ENCODE measurements around the gene SIK2. TPM values are rescaled to one million over a fixed set of nuclear protein-coding genes. Genes with fewer than 3 reads are reported as not detected.

The SIK2 gene
- total and polyA plus RNA-seq, 11 donors = 4.1 to 45.8 (median 27.5) TPM

DNA sequence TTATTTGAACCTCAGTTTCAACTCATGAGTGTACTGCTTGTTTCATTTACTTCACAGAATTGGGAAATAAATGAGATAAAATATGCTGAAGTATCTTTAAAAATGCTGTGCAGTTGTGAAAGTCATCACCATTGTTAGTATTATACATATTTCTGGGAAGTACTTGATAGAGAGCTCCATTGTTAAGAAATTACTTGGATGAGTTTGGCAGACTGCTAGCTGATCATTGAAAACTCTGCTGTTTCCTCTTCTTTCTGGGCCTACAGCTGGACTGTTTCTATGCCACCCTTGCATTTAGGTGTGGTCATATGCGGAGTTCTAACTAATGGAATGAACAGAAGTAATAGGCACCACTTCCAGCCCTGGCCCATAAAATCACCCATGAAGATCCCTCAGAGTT is 10.0 kb downstream of the SIK2 start:
- Histone ChIP-seq H3K9me3 (no peaks in the 10 kb centered on the region), H3K4me3 (no peak overlapping the region), H3K36me3 (peaks cover 0 to 17% (median 8%) of the 10 kb centered on the region in 9 donors), H3K27ac (peak overlapping the region in 1 of 12 donors; percentile 43), H3K4me1 (peaks cover 0 to 21% (median 13%) of the 10 kb centered on the region in 12 donors), H3K27me3 (no peaks in the 10 kb centered on the region)
- WGBS, 4 donors = 61 to 83% (median 70%) methylated on average over 1 of the region's 1 CpG
- ATAC-seq (peak in 2 of 4 donors; percentile 39 to 57), DNase-seq (no peak)
- TF ChIP-seq POLR2A (IDR thresholded peaks at IDR 0.05) = no peak
- TF ChIP-seq, protein P1, sequence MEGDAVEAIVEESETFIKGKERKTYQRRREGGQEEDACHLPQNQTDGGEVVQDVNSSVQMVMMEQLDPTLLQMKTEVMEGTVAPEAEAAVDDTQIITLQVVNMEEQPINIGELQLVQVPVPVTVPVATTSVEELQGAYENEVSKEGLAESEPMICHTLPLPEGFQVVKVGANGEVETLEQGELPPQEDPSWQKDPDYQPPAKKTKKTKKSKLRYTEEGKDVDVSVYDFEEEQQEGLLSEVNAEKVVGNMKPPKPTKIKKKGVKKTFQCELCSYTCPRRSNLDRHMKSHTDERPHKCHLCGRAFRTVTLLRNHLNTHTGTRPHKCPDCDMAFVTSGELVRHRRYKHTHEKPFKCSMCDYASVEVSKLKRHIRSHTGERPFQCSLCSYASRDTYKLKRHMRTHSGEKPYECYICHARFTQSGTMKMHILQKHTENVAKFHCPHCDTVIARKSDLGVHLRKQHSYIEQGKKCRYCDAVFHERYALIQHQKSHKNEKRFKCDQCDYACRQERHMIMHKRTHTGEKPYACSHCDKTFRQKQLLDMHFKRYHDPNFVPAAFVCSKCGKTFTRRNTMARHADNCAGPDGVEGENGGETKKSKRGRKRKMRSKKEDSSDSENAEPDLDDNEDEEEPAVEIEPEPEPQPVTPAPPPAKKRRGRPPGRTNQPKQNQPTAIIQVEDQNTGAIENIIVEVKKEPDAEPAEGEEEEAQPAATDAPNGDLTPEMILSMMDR (IDR thresholded peaks at IDR 0.05) = no peak
- intact Hi-C loops (cut with DNase I) = no loop called here

GRCh38 chr11:111617286-111617685 is 15.0 kb downstream of the SIK2 start:
- no peaks in the 10 kb centered on the region for H3K9me3 ChIP-seq
- H3K27me3 ChIP-seq = no peaks in the 10 kb centered on the region
- peaks cover 0 to 6% (median 0%) of the 10 kb centered on the region in 12 donors for H3K4me1 ChIP-seq
- TF ChIP-seq POLR2A (IDR thresholded peaks at IDR 0.05) = no peak
- TF ChIP-seq, protein P1 (IDR thresholded peaks at IDR 0.05) = no peak
- ATAC-seq = no peak
- H3K4me3 ChIP-seq = no peak overlapping the region
- no peak overlapping the region for H3K27ac ChIP-seq
- peaks cover 0 to 65% (median 54%) of the 10 kb centered on the region in 9 donors for H3K36me3 ChIP-seq
- intact Hi-C loops (cut with DNase I) = no loop called here
- no peak for DNase-seq
- 90 to 96% (median 91%) methylated on average over 4 of the region's 4 CpGs for WGBS, 4 donors

DNA sequence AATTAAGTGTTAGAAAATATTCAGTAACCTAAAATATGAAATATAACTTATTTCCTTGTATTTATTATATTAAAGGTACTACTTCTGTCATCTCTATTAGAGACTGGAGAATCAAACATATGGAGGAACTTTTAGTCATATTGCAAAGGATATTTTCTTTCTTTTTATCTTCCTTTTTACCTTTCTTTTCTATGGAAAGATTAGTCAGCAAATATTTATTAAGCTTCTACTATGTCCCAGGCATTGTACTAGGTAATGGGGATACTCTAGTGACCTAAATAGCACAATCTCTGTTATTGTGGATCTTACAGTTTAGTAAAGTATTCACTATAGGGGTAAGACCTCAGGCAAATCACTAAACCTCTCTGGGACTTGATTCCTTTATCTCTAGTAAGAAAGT is 18.3 kb downstream of the SIK2 start:
- Histone ChIP-seq H3K9me3 (no peaks in the 10 kb centered on the region), H3K27me3 (no peaks in the 10 kb centered on the region), H3K4me1 (no peaks in the 10 kb centered on the region), H3K4me3 (no peak overlapping the region), H3K36me3 (peaks cover 0 to 83% (median 66%) of the 10 kb centered on the region in 9 donors), H3K27ac (no peak overlapping the region)
- no peak for TF ChIP-seq POLR2A (IDR thresholded peaks at IDR 0.05)
- DNase-seq (no peak), ATAC-seq (no peak)
- intact Hi-C loops (cut with DNase I) = loop anchor here in 1 of 10 donors (10.0 kb wide), 1 partner anchor 54 kb away; no protein-coding TSS in a partner anchor

GRCh38 chr11:111623527-111624030 is 21.3 kb downstream of the SIK2 start:
- Histone ChIP-seq H3K4me3 (no peak overlapping the region), H3K27ac (no peak overlapping the region), H3K9me3 (no peaks in the 10 kb centered on the region), H3K4me1 (peaks cover 0 to 9% (median 0%) of the 10 kb centered on the region in 12 donors), H3K27me3 (no peaks in the 10 kb centered on the region), H3K36me3 (peaks cover 0 to 61% (median 44%) of the 10 kb centered on the region in 9 donors)
- intact Hi-C loops (cut with DNase I) = loop anchor here in 1 of 10 donors (10.0 kb wide), 1 partner anchor 51 kb away; no protein-coding TSS in a partner anchor
- TF ChIP-seq POLR2A (IDR thresholded peaks at IDR 0.05) = no peak
- TF ChIP-seq, protein P1 (IDR thresholded peaks at IDR 0.05) = no peak
- no peak for DNase-seq
- peak in 2 of 4 donors; percentile 52 for ATAC-seq
- 84 to 91% (median 86%) methylated on average over 4 of the region's 4 CpGs for WGBS, 4 donors

DNA sequence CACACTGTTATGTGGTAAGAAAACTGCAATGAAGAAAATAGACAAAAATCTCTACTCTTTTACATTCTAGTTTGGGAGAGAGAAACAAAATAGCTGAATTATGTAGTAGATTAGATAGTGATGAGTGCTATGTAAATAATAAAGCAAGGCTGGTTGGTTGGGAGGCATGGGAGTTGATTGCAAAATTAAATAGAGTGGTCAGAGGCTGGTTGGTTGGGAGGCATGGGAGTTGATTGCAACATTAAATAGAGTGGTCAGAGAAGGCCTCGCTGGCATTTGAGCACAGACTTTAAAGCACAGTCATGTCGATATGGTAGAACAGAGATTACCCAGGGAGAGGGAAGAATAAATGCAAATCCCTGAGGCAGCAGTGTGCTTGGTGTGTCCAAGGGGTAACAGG is 22.4 kb downstream of the SIK2 start:
- 90 to 97% (median 93%) methylated on average over 2 of the region's 2 CpGs for WGBS, 4 donors

More for the DNA sequence above, 22.4 kb downstream of the SIK2 start:
- peaks cover 0 to 60% (median 34%) of the 10 kb centered on the region in 9 donors for H3K36me3 ChIP-seq
- ATAC-seq (no peak), DNase-seq (no peak)
- intact Hi-C loops (cut with DNase I) = loop anchor here in 2 of 10 donors (5.0 to 10.0 kb wide), 2 partner anchors 38 to 50 kb away; no protein-coding TSS in a partner anchor
- H3K27me3 ChIP-seq = no peaks in the 10 kb centered on the region
- no peak overlapping the region for H3K27ac ChIP-seq
- no peak overlapping the region for H3K4me3 ChIP-seq
- no peaks in the 10 kb centered on the region for H3K9me3 ChIP-seq
- H3K4me1 ChIP-seq = peaks cover 0 to 9% (median 0%) of the 10 kb centered on the region in 12 donors
- no peak for TF ChIP-seq POLR2A (IDR thresholded peaks at IDR 0.05)
- TF ChIP-seq, protein P1 (IDR thresholded peaks at IDR 0.05) = no peak
